Hepatocyte (in vitro differentiated cells): ENCODE measurements around the gene DISP2. TPM values are rescaled to one million over a fixed set of nuclear protein-coding genes. Genes with fewer than 3 reads are reported as not detected.
A peak's percentile ranks its signal among the peaks of the same experiment; 100 is the strongest.

ENCODE experiments used
- DNase-seq: peaks from one replicate; pipeline ENCODE4 v3.0.0-alpha.2; 2016; ENCODE audit warnings: low spot score
- H2AFZ ChIP-seq: fragments of 200-600 bp; sonication (generic); 2 replicates; pipeline ENCODE4 v1.6.0; 2016; ENCODE audit warnings: antibody characterized with exemption, mild to moderate bottlenecking
- H3K27ac ChIP-seq: fragments of 200-600 bp; sonication (generic); 2 replicates; pipeline ENCODE4 v1.5.1; 2016; ENCODE audit warnings: mild to moderate bottlenecking
- H3K27me3 ChIP-seq: fragments of 200-600 bp; sonication (generic); 2 replicates; pipeline ENCODE4 v1.6.1; 2016
- H3K36me3 ChIP-seq: fragments of 200-600 bp; sonication (generic); replicated peaks from 2 replicates; pipeline ENCODE4 v1.5.1; 2016; ENCODE audit warnings: low read depth; ENCODE audit not compliant: insufficient read depth
- H3K4me1 ChIP-seq: fragments of 200-600 bp; sonication (generic); 2 replicates; pipeline ENCODE4 v1.5.1; 2016; ENCODE audit warnings: mild to moderate bottlenecking, moderate library complexity; ENCODE audit not compliant: insufficient read depth
- H3K4me2 ChIP-seq: fragments of 200-600 bp; sonication (generic); 2 replicates; pipeline ENCODE4 v1.6.0; 2016
- H3K4me3 ChIP-seq: fragments of 200-600 bp; sonication (generic); 2 replicates; pipeline ENCODE4 v1.5.1; 2016; ENCODE audit warnings: mild to moderate bottlenecking
- H3K79me2 ChIP-seq: fragments of 200-600 bp; sonication (generic); 2 replicates; pipeline ENCODE4 v1.6.0; 2017; ENCODE audit warnings: mild to moderate bottlenecking
- H3K9me2 ChIP-seq: fragments of 200-600 bp; sonication (generic); replicated peaks from 2 replicates; pipeline ENCODE4 v1.6.0; 2017; ENCODE audit warnings: mild to moderate bottlenecking; ENCODE audit not compliant: insufficient read depth
- H3K9me3 ChIP-seq: fragments of 200-600 bp; sonication (generic); 2 replicates; pipeline ENCODE4 v1.5.1; 2016; ENCODE audit warnings: low read depth, mild to moderate bottlenecking
- H4K20me1 ChIP-seq: fragments of 200-600 bp; sonication (generic); 2 replicates; pipeline ENCODE4 v1.6.0; 2016; ENCODE audit warnings: mild to moderate bottlenecking; ENCODE audit not compliant: insufficient read depth, poor library complexity, severe bottlenecking
- CTCF ChIP-seq: fragments of 200-600 bp; sonication (generic); IDR thresholded peaks from 2 replicates; pipeline ENCODE4 v1.5.1; 2016; ENCODE audit warnings: antibody characterized with exemption, mild to moderate bottlenecking; ENCODE audit not compliant: poor library complexity
- EZH2 ChIP-seq: fragments of 200-600 bp; sonication (generic); IDR thresholded peaks from 2 replicates; pipeline ENCODE4 v1.6.1; 2016; ENCODE audit warnings: antibody characterized with exemption, mild to moderate bottlenecking, borderline replicate concordance
- EZH2phosphoT487 ChIP-seq: fragments of 200-600 bp; sonication (generic); IDR thresholded peaks from one replicate; pipeline ENCODE4 v1.6.1; 2018; ENCODE audit warnings: antibody characterized with exemption, mild to moderate bottlenecking, low read depth, moderate library complexity; ENCODE audit not compliant: unreplicated experiment, severe bottlenecking
- WGBS: methylation state at CpG from one replicate; pipeline ENCODE4 v1.1.6; 2016; ENCODE audit warnings: low lambda C conversion rate; ENCODE audit errors: missing lambda C conversion rate; 5-methylcytosine and 5-hydroxymethylcytosine counted together
- polyA plus RNA-seq: library from polyadenylated mRNA; unstranded; fragments of >200 nt; fragmentation: Nextera tagmentation; extraction: Ambion mirVana; gene quantifications from 2 replicates; pipeline ENCODE4 v1.2.1, GENCODE V29; 2016
- total RNA-seq: library from RNA; depleted of rRNA; stranded (reverse); fragments of >200 nt; gene quantifications from 2 replicates; pipeline ENCODE4 v1.2.3, GENCODE V29; 2014

DISP2 gene
- total and polyA plus RNA-seq, 2 experiments from 2014 or later = 0.93 to 1.0 TPM

DNA sequence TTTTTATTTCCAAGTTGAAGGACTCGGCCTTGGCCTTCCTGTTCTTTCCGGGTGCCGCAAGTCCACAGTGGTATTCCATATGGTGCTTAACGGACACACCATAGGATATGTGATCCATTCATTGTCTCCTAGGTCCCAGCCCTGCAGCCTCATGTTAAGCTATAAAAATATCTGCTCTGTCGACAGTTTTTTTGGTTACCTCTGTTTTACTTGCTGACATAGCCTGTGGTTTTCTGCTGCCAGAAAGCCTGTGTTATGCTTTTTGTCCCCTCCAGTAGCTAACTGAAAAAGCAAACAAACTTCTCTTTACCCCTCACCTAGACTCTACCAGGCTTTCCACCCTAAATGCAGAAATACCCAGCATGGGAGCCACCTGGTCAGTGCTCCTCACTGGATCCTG lies 29.3 kb upstream of the DISP2 start:
- no peaks in the 10 kb centered on the region for H3K27me3 ChIP-seq
- no peaks in the 10 kb centered on the region for H4K20me1 ChIP-seq
- no peaks in the 10 kb centered on the region for H3K9me2 ChIP-seq
- H3K79me2 ChIP-seq = peaks cover 19% of the 10 kb centered on the region
- H3K4me3 ChIP-seq = no peak overlapping the region
- peak overlapping the region; percentile 28 for H3K27ac ChIP-seq
- no peaks in the 10 kb centered on the region for H3K36me3 ChIP-seq
- H2AFZ ChIP-seq = no peak overlapping the region
- 70% methylated on average over 5 of the region's 5 CpGs for whole genome bisulfite sequencing
- peaks cover 30% of the 10 kb centered on the region for H3K4me1 ChIP-seq
- DNase-seq = no peak
- peak overlapping the region; percentile 52 for H3K4me2 ChIP-seq
- TF ChIP-seq EZH2phosphoT487 (no peak), CTCF (no peak), EZH2 (no peak)
- no peaks in the 10 kb centered on the region for H3K9me3 ChIP-seq

GRCh38 chr15:40329804-40330203 lies 28.2 kb upstream of the DISP2 start:
- Histone ChIP-seq H3K4me2 (no peak overlapping the region), H4K20me1 (no peaks in the 10 kb centered on the region), H3K4me3 (no peak overlapping the region), H3K79me2 (peaks cover 15% of the 10 kb centered on the region), H3K36me3 (no peaks in the 10 kb centered on the region), H2AFZ (no peak overlapping the region), H3K27me3 (no peaks in the 10 kb centered on the region), H3K9me3 (no peaks in the 10 kb centered on the region), H3K27ac (peak overlapping the region; percentile 76), H3K9me2 (no peaks in the 10 kb centered on the region), H3K4me1 (peaks cover 36% of the 10 kb centered on the region)
- no peak for DNase-seq
- 89% methylated on average over 7 of the region's 7 CpGs for WGBS
- TF ChIP-seq EZH2 (no peak), CTCF (no peak), EZH2phosphoT487 (no peak)

DNA sequence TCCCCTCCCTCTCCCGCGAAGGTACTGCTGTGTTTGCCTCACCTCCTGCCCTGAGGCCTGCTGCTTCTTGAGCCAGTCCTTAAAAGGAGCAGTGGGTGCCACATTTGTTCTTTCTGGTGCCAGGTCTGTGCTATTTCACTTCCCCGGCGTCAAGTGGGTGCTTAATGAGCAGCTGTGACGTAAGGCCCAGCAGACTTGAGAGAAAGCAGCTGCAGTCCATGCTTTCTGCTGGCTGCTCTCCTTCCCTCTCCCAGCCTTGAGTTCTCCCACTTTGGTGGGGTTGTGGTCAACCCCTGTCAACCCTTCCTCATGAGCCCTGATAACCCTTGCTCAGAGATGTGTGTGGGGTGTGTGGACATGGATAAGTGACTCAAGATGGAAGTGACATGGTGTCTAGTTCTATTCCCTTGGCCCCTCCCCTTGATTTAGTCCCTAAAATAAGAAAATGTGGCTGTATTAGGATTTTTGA lies 27.6 kb upstream of the DISP2 start:
- no peak overlapping the region for H2AFZ ChIP-seq
- H3K9me2 ChIP-seq = no peaks in the 10 kb centered on the region
- no peak for DNase-seq
- H3K4me3 ChIP-seq = no peak overlapping the region
- no peaks in the 10 kb centered on the region for H3K36me3 ChIP-seq
- TF ChIP-seq CTCF (no peak), EZH2 (no peak), EZH2phosphoT487 (no peak)
- WGBS = 77% methylated on average over 5 of the region's 5 CpGs
- no peak overlapping the region for H3K4me2 ChIP-seq
- peak overlapping the region; percentile 76 for H3K27ac ChIP-seq
- peaks cover 37% of the 10 kb centered on the region for H3K4me1 ChIP-seq
- no peaks in the 10 kb centered on the region for H3K9me3 ChIP-seq
- peaks cover 9% of the 10 kb centered on the region for H3K79me2 ChIP-seq
- no peaks in the 10 kb centered on the region for H4K20me1 ChIP-seq
- no peaks in the 10 kb centered on the region for H3K27me3 ChIP-seq

GRCh38 chr15:40331026-40331425 lies 27.0 kb upstream of the DISP2 start:
- 94% methylated on average over 7 of the region's 7 CpGs for WGBS
- H3K4me3 ChIP-seq = no peak overlapping the region
- no peaks in the 10 kb centered on the region for H3K27me3 ChIP-seq
- H2AFZ ChIP-seq = no peak overlapping the region
- H4K20me1 ChIP-seq = no peaks in the 10 kb centered on the region
- H3K9me3 ChIP-seq = no peaks in the 10 kb centered on the region
- peaks cover 5% of the 10 kb centered on the region for H3K79me2 ChIP-seq
- no peaks in the 10 kb centered on the region for H3K36me3 ChIP-seq
- H3K4me1 ChIP-seq = peaks cover 43% of the 10 kb centered on the region
- no peak for DNase-seq
- H3K27ac ChIP-seq = peak overlapping the region; percentile 76
- TF ChIP-seq EZH2 (no peak), EZH2phosphoT487 (no peak), CTCF (no peak)
- H3K9me2 ChIP-seq = no peaks in the 10 kb centered on the region
- no peak overlapping the region for H3K4me2 ChIP-seq
